Liver (tissue), 9 donors: ENCODE data around the gene ATG16L1. TPM values are rescaled to one million over a fixed set of nuclear protein-coding genes. Genes with fewer than 3 reads are reported as not detected.

Experiments used
- DNase-seq: peaks from one replicate; pipeline ENCODE4 v3.0.0-alpha.2; 2017; ENCODE audit warnings: low spot score
- H3K27ac ChIP-seq, 2 donors: one replicate each; pipeline ENCODE4 v1.7.0; 2013; ENCODE audit warnings: inconsistent platforms in 2 of 2, low read length in 2 of 2, control low read depth in 1 of 2, low read depth in 1 of 2, mild to moderate bottlenecking in 1 of 2
- H3K27me3 ChIP-seq, 4 donors: one replicate each; pipeline versions ENCODE4 v1.6.1 to v1.7.0; 2013; ENCODE audit warnings: low read length in 3 of 4, inconsistent platforms in 1 of 4, mild to moderate bottlenecking in 1 of 4, moderate library complexity in 1 of 4; ENCODE audit not compliant: control insufficient read depth in 4 of 4, insufficient read depth in 4 of 4
- H3K36me3 ChIP-seq, 4 donors: one replicate each; pipeline versions ENCODE4 v1.6.1 to v1.7.0; 2013; ENCODE audit warnings: low read length in 3 of 4, mild to moderate bottlenecking in 3 of 4, low read depth in 1 of 4, moderate library complexity in 1 of 4; ENCODE audit not compliant: control insufficient read depth in 4 of 4, insufficient read depth in 3 of 4
- H3K4me1 ChIP-seq, 4 donors: one replicate each; pipeline versions ENCODE4 v1.6.1 to v1.7.0; 2013; ENCODE audit warnings: low read length in 3 of 4, mild to moderate bottlenecking in 3 of 4, moderate library complexity in 1 of 4; ENCODE audit not compliant: control insufficient read depth in 4 of 4, insufficient read depth in 4 of 4
- H3K4me3 ChIP-seq, 3 donors: one replicate each; pipeline versions ENCODE4 v1.6.1 to v1.7.0; 2013; ENCODE audit warnings: low read length in 3 of 3, control low read depth in 1 of 3, low read depth in 1 of 3, mild to moderate bottlenecking in 1 of 3
- H3K9ac ChIP-seq, 2 donors: one replicate each; pipeline ENCODE4 v1.7.0; 2013; ENCODE audit warnings: low read length in 2 of 2, mild to moderate bottlenecking in 2 of 2, moderate library complexity in 2 of 2, control low read depth in 1 of 2, low read depth in 1 of 2
- H3K9me3 ChIP-seq, 4 donors: one replicate each; pipeline versions ENCODE4 v1.6.1 to v1.7.0; 2013; ENCODE audit warnings: low read length in 3 of 4; ENCODE audit not compliant: control insufficient read depth in 4 of 4
- ATF3 ChIP-seq: IDR thresholded peaks from 2 replicates; pipeline ENCODE4 v1.6.1; 2016; ENCODE audit warnings: antibody characterized with exemption
- CTCF ChIP-seq: fragments of 150-350 bp; IDR thresholded peaks from 2 replicates; pipeline ENCODE4 v1.5.1; 2017; ENCODE audit warnings: improper control_type of control experiment, low read depth, low read length; ENCODE audit not compliant: missing input control
- EGR1 ChIP-seq, 2 donors: IDR thresholded peaks; 2 replicates each; pipeline ENCODE4 v1.6.1; 2016 to 2018; ENCODE audit warnings: antibody characterized with exemption in 2 of 2, low read depth in 2 of 2
- FOXA1 ChIP-seq: IDR thresholded peaks from 2 replicates; pipeline ENCODE4 v1.6.1; 2016; ENCODE audit warnings: antibody characterized with exemption
- FOXA2 ChIP-seq: IDR thresholded peaks from 2 replicates; pipeline ENCODE4 v1.6.1; 2016; ENCODE audit warnings: antibody characterized with exemption
- GABPA ChIP-seq, 2 donors: IDR thresholded peaks in 1 of 2; conservative IDR thresholded peaks in 1 of 2; 2 replicates each; pipeline ENCODE4 v1.6.1; 2016; ENCODE audit warnings: antibody characterized with exemption in 2 of 2, mild to moderate bottlenecking in 1 of 2, moderate library complexity in 1 of 2
- HNF4A ChIP-seq, 2 donors: conservative IDR thresholded peaks; 2 replicates each; pipeline ENCODE4 v1.6.1; 2016; ENCODE audit warnings: antibody characterized with exemption in 2 of 2, mild to moderate bottlenecking in 2 of 2
- HNF4G ChIP-seq: IDR thresholded peaks from 2 replicates; pipeline ENCODE4 v1.6.1; 2016; ENCODE audit warnings: antibody characterized with exemption
- JUND ChIP-seq, 2 donors: IDR thresholded peaks; 2 replicates each; pipeline ENCODE4 v1.6.1; 2016; ENCODE audit warnings: antibody characterized with exemption in 2 of 2
- NR2F2 ChIP-seq: IDR thresholded peaks from 2 replicates; pipeline ENCODE4 v1.6.1; 2016; ENCODE audit warnings: antibody characterized with exemption
- RAD21 ChIP-seq, 2 donors: IDR thresholded peaks; 2 replicates each; pipeline ENCODE4 v1.6.1; 2016; ENCODE audit warnings: antibody characterized with exemption in 2 of 2, mild to moderate bottlenecking in 2 of 2
- RXRA ChIP-seq, 2 donors: IDR thresholded peaks; 2 replicates each; pipeline ENCODE4 v1.6.1; 2017 to 2018; ENCODE audit warnings: antibody characterized with exemption in 2 of 2, mild to moderate bottlenecking in 1 of 2
- SP1 ChIP-seq: IDR thresholded peaks from 2 replicates; pipeline ENCODE4 v1.6.1; 2018; ENCODE audit warnings: antibody characterized with exemption, mild to moderate bottlenecking
- TAF1 ChIP-seq: conservative IDR thresholded peaks from 2 replicates; pipeline ENCODE4 v1.6.1; 2016; ENCODE audit warnings: antibody characterized with exemption, mild to moderate bottlenecking
- YY1 ChIP-seq: IDR thresholded peaks from 2 replicates; pipeline ENCODE4 v1.6.1; 2016; ENCODE audit warnings: antibody characterized with exemption, mild to moderate bottlenecking
- WGBS: extraction: QIAGEN DNeasy Blood & Tissue Kit; methylation state at CpG from one replicate; pipeline ENCODE4 v1.1.7; 2013; 5-methylcytosine and 5-hydroxymethylcytosine counted together
- polyA plus RNA-seq, 2 donors: library from polyadenylated mRNA; stranded (reverse) in 1 of 2; unstranded in 1 of 2; fragments of 200-250 nt in 1 of 2; fragments of >200 nt in 1 of 2; fragmentation: Nextera tagmentation in 1 of 2; extraction: Ambion mirVana in 1 of 2; gene quantifications; one replicate each; pipeline versions ENCODE4 v1.2.1 to v1.2.3, GENCODE V29; 2013 to 2015
- total RNA-seq, 2 donors: library from RNA; depleted of rRNA; stranded (reverse); fragments of >200 nt; gene quantifications; one replicate each; pipeline ENCODE4 v1.2.3, GENCODE V29; 2014
- TF ChIP-seq, protein P1 (sequence below): IDR thresholded peaks from 2 replicates; pipeline ENCODE4 v1.6.1; 2016; ENCODE audit warnings: antibody characterized with exemption
- TF ChIP-seq, protein P2 (sequence below): IDR thresholded peaks from 2 replicates; pipeline ENCODE4 v1.6.1; 2016; ENCODE audit warnings: antibody characterized with exemption, mild to moderate bottlenecking
- TF ChIP-seq, protein P3 (sequence below): IDR thresholded peaks from 2 replicates; pipeline ENCODE4 v1.6.1; 2016; ENCODE audit warnings: antibody characterized with exemption
- donor health status: healthy.
- donor health status: healthy.
- donor health status: healthy.
- donor health status: healthy.
- donor health status: healthy.

The ATG16L1 gene
- total and polyA plus RNA-seq, 4 donors: 6.4 to 22.8 (median 15.7) TPM

GRCh38 chr2:233314180-233314925 lies 62.9 kb downstream of the ATG16L1 start:
- H3K36me3 ChIP-seq: no peaks in the 10 kb centered on the region
- no peaks in the 10 kb centered on the region for H3K4me1 ChIP-seq
- H3K9me3 ChIP-seq: no peaks in the 10 kb centered on the region
- TF ChIP-seq, protein P1, sequence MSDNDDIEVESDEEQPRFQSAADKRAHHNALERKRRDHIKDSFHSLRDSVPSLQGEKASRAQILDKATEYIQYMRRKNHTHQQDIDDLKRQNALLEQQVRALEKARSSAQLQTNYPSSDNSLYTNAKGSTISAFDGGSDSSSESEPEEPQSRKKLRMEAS: no peak
- TF ChIP-seq NR2F2 (no peak), FOXA2 (no peak), SP1 (no peak), ATF3 (no peak), RXRA (IDR thresholded peaks at IDR 0.05) (no peak), FOXA1 (no peak), CTCF (no peak), YY1 (no peak), HNF4G (no peak), TAF1 (no peak), RAD21 (IDR thresholded peaks at IDR 0.05) (no peak), GABPA (IDR thresholded peaks at IDR 0.05 in 1 of 2, conservative IDR thresholded peaks at IDR 0.05 in 1 of 2) (no peak), EGR1 (IDR thresholded peaks at IDR 0.05; ENCODE audit: low read depth in 2 of 2) (no peak), HNF4A (conservative IDR thresholded peaks at IDR 0.05) (no peak), JUND (IDR thresholded peaks at IDR 0.05) (no peak)
- TF ChIP-seq, protein P2, sequence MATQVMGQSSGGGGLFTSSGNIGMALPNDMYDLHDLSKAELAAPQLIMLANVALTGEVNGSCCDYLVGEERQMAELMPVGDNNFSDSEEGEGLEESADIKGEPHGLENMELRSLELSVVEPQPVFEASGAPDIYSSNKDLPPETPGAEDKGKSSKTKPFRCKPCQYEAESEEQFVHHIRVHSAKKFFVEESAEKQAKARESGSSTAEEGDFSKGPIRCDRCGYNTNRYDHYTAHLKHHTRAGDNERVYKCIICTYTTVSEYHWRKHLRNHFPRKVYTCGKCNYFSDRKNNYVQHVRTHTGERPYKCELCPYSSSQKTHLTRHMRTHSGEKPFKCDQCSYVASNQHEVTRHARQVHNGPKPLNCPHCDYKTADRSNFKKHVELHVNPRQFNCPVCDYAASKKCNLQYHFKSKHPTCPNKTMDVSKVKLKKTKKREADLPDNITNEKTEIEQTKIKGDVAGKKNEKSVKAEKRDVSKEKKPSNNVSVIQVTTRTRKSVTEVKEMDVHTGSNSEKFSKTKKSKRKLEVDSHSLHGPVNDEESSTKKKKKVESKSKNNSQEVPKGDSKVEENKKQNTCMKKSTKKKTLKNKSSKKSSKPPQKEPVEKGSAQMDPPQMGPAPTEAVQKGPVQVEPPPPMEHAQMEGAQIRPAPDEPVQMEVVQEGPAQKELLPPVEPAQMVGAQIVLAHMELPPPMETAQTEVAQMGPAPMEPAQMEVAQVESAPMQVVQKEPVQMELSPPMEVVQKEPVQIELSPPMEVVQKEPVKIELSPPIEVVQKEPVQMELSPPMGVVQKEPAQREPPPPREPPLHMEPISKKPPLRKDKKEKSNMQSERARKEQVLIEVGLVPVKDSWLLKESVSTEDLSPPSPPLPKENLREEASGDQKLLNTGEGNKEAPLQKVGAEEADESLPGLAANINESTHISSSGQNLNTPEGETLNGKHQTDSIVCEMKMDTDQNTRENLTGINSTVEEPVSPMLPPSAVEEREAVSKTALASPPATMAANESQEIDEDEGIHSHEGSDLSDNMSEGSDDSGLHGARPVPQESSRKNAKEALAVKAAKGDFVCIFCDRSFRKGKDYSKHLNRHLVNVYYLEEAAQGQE: no peak
- TF ChIP-seq, protein P3, sequence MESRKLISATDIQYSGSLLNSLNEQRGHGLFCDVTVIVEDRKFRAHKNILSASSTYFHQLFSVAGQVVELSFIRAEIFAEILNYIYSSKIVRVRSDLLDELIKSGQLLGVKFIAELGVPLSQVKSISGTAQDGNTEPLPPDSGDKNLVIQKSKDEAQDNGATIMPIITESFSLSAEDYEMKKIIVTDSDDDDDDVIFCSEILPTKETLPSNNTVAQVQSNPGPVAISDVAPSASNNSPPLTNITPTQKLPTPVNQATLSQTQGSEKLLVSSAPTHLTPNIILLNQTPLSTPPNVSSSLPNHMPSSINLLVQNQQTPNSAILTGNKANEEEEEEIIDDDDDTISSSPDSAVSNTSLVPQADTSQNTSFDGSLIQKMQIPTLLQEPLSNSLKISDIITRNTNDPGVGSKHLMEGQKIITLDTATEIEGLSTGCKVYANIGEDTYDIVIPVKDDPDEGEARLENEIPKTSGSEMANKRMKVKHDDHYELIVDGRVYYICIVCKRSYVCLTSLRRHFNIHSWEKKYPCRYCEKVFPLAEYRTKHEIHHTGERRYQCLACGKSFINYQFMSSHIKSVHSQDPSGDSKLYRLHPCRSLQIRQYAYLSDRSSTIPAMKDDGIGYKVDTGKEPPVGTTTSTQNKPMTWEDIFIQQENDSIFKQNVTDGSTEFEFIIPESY: no peak
- no peak for DNase-seq
- H3K27ac ChIP-seq: no peak overlapping the region
- 96% methylated on average over 20 of the region's 20 CpGs for WGBS
- no peak overlapping the region for H3K9ac ChIP-seq
- H3K27me3 ChIP-seq: no peaks in the 10 kb centered on the region
- H3K4me3 ChIP-seq: no peak overlapping the region
